Stimulated activated CD8-positive, alpha-beta memory T cell treated with anti-CD3 and anti-CD28 coated beads, Interleukin-7, amount 100 ng/mL, for 24 hours (primary cell): ENCODE results near the gene P2RX4.
"Not testable (repeated sequence)": the region's sequence is repeated elsewhere in the genome, so short reads cannot be mapped to it uniquely, and the experiment has no call there.

Experiments used
- DNase-seq: peaks from one replicate; pipeline ENCODE4 v3.0.0-alpha.2; 2020; ENCODE audit warnings: low read depth

Gene P2RX4

GRCh38 chr12:121222847-121223246 lies 12.9 kb downstream of the P2RX4 start:
- no peak for DNase-seq

GRCh38 chr12:121223292-121224285 lies 13.7 kb downstream of the P2RX4 start:
- no peak for DNase-seq

- DNase-seq = no peak
Observed at GRCh38 chr12:121224591-121224990, 14.7 kb downstream of the P2RX4 start.

GRCh38 chr12:121226399-121226798 lies 16.5 kb downstream of the P2RX4 start:
- no peak for DNase-seq

GRCh38 chr12:121226871-121227270 lies 16.9 kb downstream of the P2RX4 start:
- not testable (repeated sequence) for DNase-seq

- no peak for DNase-seq
Observed at GRCh38 chr12:121227294-121227693, 17.4 kb downstream of the P2RX4 start.

- no peak for DNase-seq
Observed at GRCh38 chr12:121228919-121229665, 19.2 kb downstream of the P2RX4 start.

GRCh38 chr12:121229826-121230537 lies 20.1 kb downstream of the P2RX4 start:
- not testable (repeated sequence) for DNase-seq

- DNase-seq = no peak
Observed at GRCh38 chr12:121230538-121230907, 20.6 kb downstream of the P2RX4 start.

GRCh38 chr12:121232163-121232562 lies 22.2 kb downstream of the P2RX4 start:
- DNase-seq = no peak

GRCh38 chr12:121232977-121233627 lies 23.2 kb downstream of the P2RX4 start:
- DNase-seq = no peak

GRCh38 chr12:121233628-121234020 lies 23.7 kb downstream of the P2RX4 start:
- no peak for DNase-seq

- no peak for DNase-seq
Observed at GRCh38 chr12:121236776-121237175, 26.8 kb downstream of the P2RX4 start.

GRCh38 chr12:121237415-121237814 lies 27.5 kb downstream of the P2RX4 start:
- no peak for DNase-seq

GRCh38 chr12:121238086-121238485 lies 28.2 kb downstream of the P2RX4 start:
- no peak for DNase-seq

GRCh38 chr12:121238604-121239350 lies 28.8 kb downstream of the P2RX4 start:
- no peak for DNase-seq

- DNase-seq = no peak
Observed at GRCh38 chr12:121239351-121240061, 29.6 kb downstream of the P2RX4 start.

- DNase-seq = no peak
Observed at GRCh38 chr12:121240062-121240420, 30.1 kb downstream of the P2RX4 start.

- DNase-seq = peak; percentile 64
Observed at GRCh38 chr12:121240484-121241101, 30.7 kb downstream of the P2RX4 start.
